ENCODE data around the gene C3orf20. TPM values are rescaled to one million over a fixed set of nuclear protein-coding genes. Genes with fewer than 3 reads are reported as not detected.

C3orf20 gene
- total and polyA plus RNA-seq, 9 of the 15 experiments (the other 6 are each of a cell fraction or from before 2014, with no cell fraction given), result 0.04 TPM; not detected in 8

- TF ChIP-seq REST (IDR thresholded peaks at IDR 0.05; ENCODE audit: borderline replicate concordance), result no peak
- TF ChIP-seq REST (CRISPR knock-in tag; IDR thresholded peaks at IDR 0.05; ENCODE audit: low read depth), result no peak
- TF ChIP-seq ZBTB26 (CRISPR knock-in tag; IDR thresholded peaks at IDR 0.05), result no peak
- no peak for TF ChIP-seq ELF1 (tag; IDR thresholded peaks at IDR 0.05)
- no peak for TF ChIP-seq CBX5 (IDR thresholded peaks at IDR 0.05; ENCODE audit: borderline replicate concordance, low read depth)
- TF ChIP-seq RBBP5 (IDR thresholded peaks at IDR 0.05; ENCODE audit: borderline replicate concordance, insufficient read depth, low read length, poor library complexity, severe bottlenecking), result no peak
- TF ChIP-seq KLF16 (IDR thresholded peaks at IDR 0.05), result no peak
- no peak for TF ChIP-seq CHAMP1 (IDR thresholded peaks at IDR 0.05)
- no peak for TF ChIP-seq MTA3 (IDR thresholded peaks at IDR 0.05; ENCODE audit: borderline replicate concordance)
These were observed 43.6 kb downstream of the C3orf20 start (continued) for GRCh38 chr3:14718539-14718938.
